Body of pancreas (tissue), 4 donors: ENCODE measurements around the gene PLEKHD1.
A peak's percentile ranks its signal among the peaks of the same experiment; 100 is the strongest.

Source experiments
- POLR2A ChIP-seq, 3 donors: fragments of 450-650 bp; IDR thresholded peaks; one replicate each; pipeline ENCODE4 v1.6.1; 2016; ENCODE audit warnings: antibody characterized with exemption in 3 of 3, mild to moderate bottlenecking in 2 of 3
- TF ChIP-seq, protein P1 (sequence below), 7 experiments: fragments of 450-650 bp in 4 of 7; fragments of 200-600 bp in 3 of 7; sonication (generic) in 3 of 7; IDR thresholded peaks; one replicate each; pipeline ENCODE4 v1.5.1; 2016 to 2019; ENCODE audit warnings: antibody characterized with exemption in 7 of 7

DNA sequence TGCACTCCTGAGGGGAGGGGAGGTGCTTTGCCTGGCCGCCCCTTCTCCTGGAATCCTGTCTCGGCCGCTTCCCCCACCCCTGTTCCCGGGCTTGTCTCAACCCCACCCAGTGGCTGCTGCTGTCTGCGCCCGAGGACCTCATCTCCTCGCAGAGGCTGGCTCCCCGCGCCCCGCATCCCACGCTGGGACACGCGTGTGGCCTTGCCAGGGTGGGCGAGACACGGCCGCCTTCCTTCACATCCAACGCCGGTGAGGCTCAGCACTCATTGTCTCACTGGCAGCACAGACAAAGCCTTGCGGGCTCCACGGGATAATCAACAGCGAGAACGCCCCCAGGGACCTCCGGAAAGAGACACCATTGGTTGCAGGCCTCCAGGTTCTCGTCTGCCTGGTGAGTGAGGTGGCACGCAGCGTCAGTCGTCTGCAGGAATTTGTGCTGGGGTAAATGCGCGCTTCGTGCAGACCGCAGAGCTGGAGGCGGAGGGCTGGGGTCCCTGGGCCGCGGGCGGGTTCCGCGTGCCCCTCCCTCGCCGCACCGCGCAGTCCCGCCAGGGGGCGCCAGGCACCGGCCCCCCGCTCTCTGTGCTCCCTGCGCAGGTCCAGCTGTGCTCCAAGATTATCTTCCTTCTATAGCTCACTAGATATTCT lies 63.3 kb downstream of the PLEKHD1 start:
- TF ChIP-seq POLR2A (IDR thresholded peaks at IDR 0.05), result no peak
- TF ChIP-seq, protein P1, sequence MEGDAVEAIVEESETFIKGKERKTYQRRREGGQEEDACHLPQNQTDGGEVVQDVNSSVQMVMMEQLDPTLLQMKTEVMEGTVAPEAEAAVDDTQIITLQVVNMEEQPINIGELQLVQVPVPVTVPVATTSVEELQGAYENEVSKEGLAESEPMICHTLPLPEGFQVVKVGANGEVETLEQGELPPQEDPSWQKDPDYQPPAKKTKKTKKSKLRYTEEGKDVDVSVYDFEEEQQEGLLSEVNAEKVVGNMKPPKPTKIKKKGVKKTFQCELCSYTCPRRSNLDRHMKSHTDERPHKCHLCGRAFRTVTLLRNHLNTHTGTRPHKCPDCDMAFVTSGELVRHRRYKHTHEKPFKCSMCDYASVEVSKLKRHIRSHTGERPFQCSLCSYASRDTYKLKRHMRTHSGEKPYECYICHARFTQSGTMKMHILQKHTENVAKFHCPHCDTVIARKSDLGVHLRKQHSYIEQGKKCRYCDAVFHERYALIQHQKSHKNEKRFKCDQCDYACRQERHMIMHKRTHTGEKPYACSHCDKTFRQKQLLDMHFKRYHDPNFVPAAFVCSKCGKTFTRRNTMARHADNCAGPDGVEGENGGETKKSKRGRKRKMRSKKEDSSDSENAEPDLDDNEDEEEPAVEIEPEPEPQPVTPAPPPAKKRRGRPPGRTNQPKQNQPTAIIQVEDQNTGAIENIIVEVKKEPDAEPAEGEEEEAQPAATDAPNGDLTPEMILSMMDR (IDR thresholded peaks at IDR 0.05), result peak in 6 of 7 experiments; percentile 9 to 48 (median 30)
